Brain pericyte (primary cell): ENCODE results near the gene C1orf105.
A peak's percentile ranks its signal among the peaks of the same experiment; 100 is the strongest.

Experiments used
- DNase-seq: peaks from one replicate; pipeline ENCODE4 v3.0.0-alpha.2; 2012; ENCODE audit warnings: low read depth, low spot score

C1orf105 gene

GRCh38 chr1:172397221-172397620 lies 23.3 kb upstream of the C1orf105 start:
- DNase-seq, result no peak

DNA sequence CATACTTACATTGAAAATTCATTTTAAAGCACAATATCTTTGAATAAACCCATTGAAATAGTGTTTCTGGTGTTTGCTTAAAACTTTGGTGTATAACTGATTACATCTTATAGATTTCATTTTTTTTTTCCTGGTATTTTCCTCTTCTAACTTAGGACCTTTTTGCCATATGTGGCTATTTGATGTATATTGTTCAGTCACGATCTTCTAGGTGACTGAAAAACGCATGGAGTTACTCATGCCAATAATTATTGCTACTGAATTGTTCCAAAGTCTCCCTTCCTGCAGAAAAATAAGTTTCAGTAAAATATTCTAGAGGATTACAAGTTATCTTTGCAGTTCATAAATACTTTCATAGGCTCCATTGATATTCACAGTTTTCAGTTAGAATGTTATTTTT lies 22.9 kb upstream of the C1orf105 start:
- DNase-seq, result no peak

- DNase-seq, result no peak
Measured at GRCh38 chr1:172398193-172398592, 22.3 kb upstream of the C1orf105 start.

- DNase-seq, result peak; percentile 38
Measured at GRCh38 chr1:172398970-172399755, 21.3 kb upstream of the C1orf105 start.

GRCh38 chr1:172399756-172400721 lies 20.4 kb upstream of the C1orf105 start:
- DNase-seq, result no peak

GRCh38 chr1:172400722-172401105 lies 19.8 kb upstream of the C1orf105 start:
- no peak for DNase-seq

DNA sequence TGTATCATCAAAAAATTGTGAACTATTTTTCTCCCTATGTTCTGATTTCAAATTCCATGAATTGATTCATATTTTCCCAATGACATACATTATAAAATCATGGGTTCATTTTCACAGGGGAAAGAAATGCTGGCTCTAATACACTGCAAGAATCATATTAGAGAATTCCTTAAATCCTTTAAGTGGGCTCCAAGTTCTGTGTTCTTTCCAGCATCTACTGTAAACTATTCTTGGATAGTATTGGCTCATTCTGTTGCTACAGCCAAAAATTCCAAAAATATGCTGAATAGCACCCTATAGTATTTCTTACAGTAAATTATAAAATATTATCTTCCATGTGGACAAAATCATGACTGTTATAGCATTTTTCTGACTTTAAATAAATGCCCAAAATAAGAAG lies 19.0 kb upstream of the C1orf105 start:
- DNase-seq, result no peak

DNA sequence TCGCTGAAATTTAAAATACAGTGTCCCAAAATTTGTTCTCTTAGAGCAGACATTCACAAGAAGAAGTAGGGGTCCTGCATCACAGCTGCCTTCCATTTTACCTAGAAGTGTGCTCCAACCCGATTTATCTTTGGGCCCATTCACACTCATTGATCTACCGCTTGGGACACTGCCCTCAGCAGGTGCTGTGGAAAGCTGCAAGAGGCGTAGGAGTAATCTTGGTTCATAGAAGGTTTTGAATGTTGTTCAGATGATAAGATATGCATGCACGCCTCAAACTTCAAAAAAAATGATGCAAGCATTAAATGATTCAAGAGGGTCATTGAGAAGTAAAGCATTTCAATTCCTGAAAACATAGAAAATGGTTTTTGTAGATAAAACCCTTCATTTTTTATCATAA lies 18.6 kb upstream of the C1orf105 start:
- DNase-seq, result no peak

- no peak for DNase-seq
Measured at GRCh38 chr1:172402878-172403569, 17.5 kb upstream of the C1orf105 start.

GRCh38 chr1:172404121-172404520 lies 16.4 kb upstream of the C1orf105 start:
- DNase-seq, result no peak

DNA sequence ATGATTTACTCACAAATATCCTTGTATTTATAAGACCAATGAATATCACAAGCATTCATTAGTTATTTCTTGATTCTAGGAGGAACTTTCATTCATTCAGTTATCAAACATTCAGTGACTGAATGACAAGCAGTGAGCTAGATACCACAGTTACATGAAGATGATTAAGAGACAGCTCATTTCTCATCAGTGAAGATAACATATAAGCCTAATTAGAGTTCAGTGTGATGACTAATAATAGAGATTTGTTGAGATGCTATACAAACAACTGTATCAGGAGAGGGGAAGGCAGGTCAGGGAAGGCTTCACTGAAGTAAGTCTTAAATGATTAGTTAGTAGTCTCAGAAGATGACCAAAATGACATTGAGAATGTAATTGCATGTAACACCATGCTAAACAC lies 14.6 kb upstream of the C1orf105 start:
- DNase-seq, result no peak

DNA sequence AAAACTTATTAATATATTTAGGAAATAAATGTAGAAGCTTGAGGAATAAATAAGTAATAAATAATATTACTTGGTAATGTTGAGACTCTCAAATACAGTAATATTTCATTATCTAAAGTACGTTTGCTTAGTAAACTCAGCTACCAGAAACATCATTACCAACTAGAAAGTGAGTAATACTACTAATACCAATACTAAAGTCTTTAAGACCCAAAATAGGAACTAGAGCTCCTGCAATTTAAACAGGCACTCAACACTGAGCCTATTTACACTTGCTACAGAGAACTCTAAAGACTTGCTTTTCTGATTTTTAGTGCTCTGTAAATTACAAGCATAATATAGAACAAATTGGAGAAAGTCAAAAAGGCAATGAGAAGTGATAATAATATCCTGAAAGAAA lies 13.5 kb upstream of the C1orf105 start:
- DNase-seq, result no peak

- DNase-seq, result no peak
Measured at GRCh38 chr1:172408958-172409357, 11.5 kb upstream of the C1orf105 start.

DNA sequence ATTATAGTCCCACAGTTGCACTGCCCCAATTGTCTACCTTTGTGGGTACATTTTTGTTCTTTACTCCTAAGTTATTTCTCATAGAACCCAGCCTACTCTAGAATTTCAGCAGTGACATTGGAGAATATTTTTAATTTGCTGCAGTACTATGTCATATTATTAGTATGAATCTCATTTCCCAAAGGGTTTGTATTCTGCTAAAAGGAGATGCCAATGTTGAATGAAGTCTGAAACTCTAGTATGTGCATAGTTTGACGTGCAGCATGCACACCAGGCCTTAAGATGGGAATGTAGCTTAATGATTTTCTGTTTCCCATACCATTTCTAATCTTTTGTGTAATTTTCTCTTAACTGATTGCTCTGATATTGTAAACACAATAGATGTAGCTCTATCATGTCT lies 10.5 kb upstream of the C1orf105 start:
- DNase-seq, result no peak

- no peak for DNase-seq
Measured at GRCh38 chr1:172411791-172412338, 8.6 kb upstream of the C1orf105 start.

GRCh38 chr1:172414331-172414730 lies 6.2 kb upstream of the C1orf105 start:
- no peak for DNase-seq

DNA sequence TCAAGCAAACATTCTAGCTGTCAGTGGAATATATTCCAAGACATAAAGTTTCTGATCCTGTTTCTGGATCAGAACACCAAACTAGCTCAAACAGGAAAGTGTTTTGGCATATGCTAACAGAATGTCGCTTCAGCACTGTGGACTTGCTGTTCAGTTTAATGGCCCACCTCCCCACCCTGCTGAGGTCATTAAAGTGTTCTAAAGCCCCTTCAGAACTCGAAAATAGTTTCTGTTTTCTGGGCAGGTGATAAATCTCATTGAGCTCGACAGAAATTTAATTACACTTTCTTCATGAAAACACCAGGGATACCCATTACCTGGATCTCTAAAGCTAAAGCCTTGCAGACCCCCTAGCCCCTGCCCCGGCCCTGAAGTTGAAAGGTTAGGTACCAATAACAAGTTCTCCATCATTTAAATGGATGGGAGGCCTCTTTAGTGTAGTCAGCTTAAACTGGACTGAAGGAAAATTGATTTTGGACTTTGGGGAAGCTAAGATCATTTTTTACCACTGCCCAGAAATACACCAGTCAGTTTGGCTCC lies 3.9 kb upstream of the C1orf105 start:
- DNase-seq, result no peak

GRCh38 chr1:172417557-172417956 lies 2.9 kb upstream of the C1orf105 start:
- no peak for DNase-seq

DNA sequence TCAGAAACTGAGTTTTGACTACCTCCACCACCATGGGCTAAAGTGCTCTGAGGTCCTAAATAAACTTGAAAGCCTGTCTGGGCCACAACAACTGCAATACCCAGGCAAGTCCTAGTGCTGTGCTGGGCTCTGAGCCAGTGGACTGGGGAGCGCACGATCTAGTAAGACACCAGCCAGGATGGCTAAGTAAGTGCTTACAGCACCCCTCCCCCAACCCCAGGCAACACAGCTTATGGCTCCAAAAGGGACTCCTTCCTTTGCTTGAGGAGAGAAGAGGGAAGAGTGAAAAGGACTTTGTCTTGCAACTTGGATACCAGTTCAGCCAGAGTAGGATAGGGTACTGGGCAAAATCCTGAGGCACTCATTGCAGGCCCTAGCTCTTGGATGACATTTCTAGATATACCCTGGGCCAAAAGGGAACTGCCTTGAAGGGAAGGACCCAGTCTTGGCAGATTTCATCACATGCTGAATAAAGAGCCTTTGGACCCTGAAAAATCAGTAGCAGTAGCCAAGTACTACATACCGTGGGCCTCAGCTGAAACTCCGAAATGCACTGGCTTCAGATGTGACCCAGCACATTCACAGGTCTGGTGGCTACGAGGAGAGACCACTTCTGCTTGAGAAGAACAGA lies 1.6 kb downstream of the C1orf105 start:
- no peak for DNase-seq

- no peak for DNase-seq
Measured at GRCh38 chr1:172423336-172423735, 2.9 kb downstream of the C1orf105 start.

GRCh38 chr1:172425339-172425738 lies 4.9 kb downstream of the C1orf105 start:
- DNase-seq, result no peak
